ENCODE results near the gene GPR148. TPM values are rescaled to one million over a fixed set of nuclear protein-coding genes. Genes with fewer than 3 reads are reported as not detected.
A peak's percentile ranks its signal among the peaks of the same experiment; 100 is the strongest.
"Not testable (repeated sequence)": the region's sequence is repeated elsewhere in the genome, so short reads cannot be mapped to it uniquely, and the experiment has no call there.

GPR148 gene
- total RNA-seq, 2 donors from 2014 or later, result not detected

GRCh38 chr2:130724455-130724854 is 4.4 kb upstream of the GPR148 start:
- peaks cover 0 to 18% of the 10 kb centered on the region in 2 donors for H3K4me1 ChIP-seq
- H3K36me3 ChIP-seq, result no peaks in the 10 kb centered on the region
- TF ChIP-seq CTCF (IDR thresholded peaks at IDR 0.05), result no peak
- no peak overlapping the region for H3K4me3 ChIP-seq
- no peak for DNase-seq (ENCODE audit: low spot score)
- H3K9me3 ChIP-seq, result peaks cover 0 to 8% of the 10 kb centered on the region in 2 donors
- H3K27ac ChIP-seq, result no peak overlapping the region
- no peaks in the 10 kb centered on the region for H3K27me3 ChIP-seq

DNA sequence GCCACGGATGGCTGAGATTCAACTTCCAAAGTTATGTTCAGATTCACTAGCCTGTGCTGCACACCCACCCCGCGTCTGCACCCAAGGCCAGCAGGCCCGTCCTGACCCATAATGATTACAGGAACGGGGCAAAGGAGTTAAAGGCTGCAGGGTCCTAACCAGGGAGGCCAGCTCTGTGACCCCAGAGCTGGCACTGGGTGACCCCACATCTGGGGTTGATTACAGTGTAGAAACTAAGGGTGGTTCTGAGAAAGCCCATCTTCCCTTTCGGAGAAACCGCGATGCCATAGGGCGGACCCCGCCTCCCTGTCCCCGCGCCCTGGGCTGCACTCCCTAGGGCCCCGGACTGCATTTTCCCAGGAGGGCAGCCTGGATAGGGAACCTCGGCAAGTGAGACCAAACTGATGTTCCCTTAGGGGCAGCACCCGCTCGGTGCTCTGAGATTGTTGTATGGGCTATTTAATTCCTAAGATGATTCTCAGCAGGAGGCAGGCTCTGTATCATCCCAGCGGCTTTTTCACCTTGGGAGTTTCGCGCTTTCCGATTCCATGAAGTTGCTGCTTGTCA is 2.2 kb upstream of the GPR148 start:
- peak overlapping the region; percentile 72 to 79 for H3K27ac ChIP-seq
- no peak for TF ChIP-seq CTCF (IDR thresholded peaks at IDR 0.05)
- no peak for DNase-seq (ENCODE audit: low spot score)
- peak overlapping the region; percentile 39 to 60 for H3K4me3 ChIP-seq
- no peaks in the 10 kb centered on the region for H3K27me3 ChIP-seq
- peaks cover 0 to 8% of the 10 kb centered on the region in 2 donors for H3K9me3 ChIP-seq
- H3K4me1 ChIP-seq, result peaks cover 0 to 18% of the 10 kb centered on the region in 2 donors
- H3K36me3 ChIP-seq, result no peaks in the 10 kb centered on the region

DNA sequence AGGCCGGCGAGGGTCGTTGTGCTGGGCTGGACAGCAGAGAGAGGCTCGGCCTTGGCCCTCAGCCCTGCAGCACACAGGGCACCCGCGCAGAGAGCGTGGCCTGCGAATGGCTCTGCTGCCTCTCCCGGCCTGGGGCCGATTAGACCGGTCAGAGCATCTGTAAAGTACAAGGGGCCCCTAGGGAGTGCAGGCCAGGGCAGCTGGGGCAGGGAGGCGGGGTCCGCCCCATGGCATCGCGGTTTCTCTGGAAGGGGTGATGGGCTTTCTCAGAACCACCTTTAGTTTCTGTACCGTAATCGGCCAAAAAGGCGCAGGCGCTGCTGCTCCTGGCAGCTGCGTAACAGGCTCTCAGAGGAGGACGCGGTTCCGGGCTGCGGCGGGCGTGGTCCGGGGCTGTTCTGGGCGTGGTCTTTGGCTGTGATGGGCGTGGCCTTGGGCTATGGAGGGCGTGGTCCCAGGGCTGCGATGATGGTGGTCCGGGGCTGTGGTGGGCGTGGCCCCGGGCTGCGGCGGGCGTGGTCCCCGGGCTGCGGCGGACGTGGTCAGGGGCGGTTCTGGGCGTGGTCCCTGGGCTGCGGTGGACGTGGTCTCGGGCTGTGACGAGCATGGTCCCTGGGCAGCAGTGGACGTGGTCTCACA is 1.5 kb upstream of the GPR148 start:
- H3K4me1 ChIP-seq, result peaks cover 0 to 18% of the 10 kb centered on the region in 2 donors
- peak; percentile 76 for DNase-seq (ENCODE audit: low spot score)

GRCh38 chr2:130728007-130728454 is 839 bp upstream of the GPR148 start:
- DNase-seq (ENCODE audit: low spot score), result no peak
- H3K4me1 ChIP-seq, result peaks cover 0 to 18% of the 10 kb centered on the region in 2 donors
- no peaks in the 10 kb centered on the region for H3K27me3 ChIP-seq
- peak overlapping the region; percentile 39 to 60 for H3K4me3 ChIP-seq
- TF ChIP-seq CTCF (IDR thresholded peaks at IDR 0.05), result no peak
- H3K36me3 ChIP-seq, result no peaks in the 10 kb centered on the region
- H3K27ac ChIP-seq, result peak overlapping the region; percentile 72 to 79
- no peaks in the 10 kb centered on the region for H3K9me3 ChIP-seq

More for the DNA sequence above, 1.5 kb upstream of the GPR148 start:
- peaks cover 0 to 1% of the 10 kb centered on the region in 2 donors for H3K9me3 ChIP-seq
- no peak for TF ChIP-seq CTCF (IDR thresholded peaks at IDR 0.05)
- H3K27me3 ChIP-seq, result no peaks in the 10 kb centered on the region
- peak overlapping the region; percentile 39 to 60 for H3K4me3 ChIP-seq
- peak overlapping the region; percentile 72 to 79 for H3K27ac ChIP-seq
- H3K36me3 ChIP-seq, result no peaks in the 10 kb centered on the region

DNA sequence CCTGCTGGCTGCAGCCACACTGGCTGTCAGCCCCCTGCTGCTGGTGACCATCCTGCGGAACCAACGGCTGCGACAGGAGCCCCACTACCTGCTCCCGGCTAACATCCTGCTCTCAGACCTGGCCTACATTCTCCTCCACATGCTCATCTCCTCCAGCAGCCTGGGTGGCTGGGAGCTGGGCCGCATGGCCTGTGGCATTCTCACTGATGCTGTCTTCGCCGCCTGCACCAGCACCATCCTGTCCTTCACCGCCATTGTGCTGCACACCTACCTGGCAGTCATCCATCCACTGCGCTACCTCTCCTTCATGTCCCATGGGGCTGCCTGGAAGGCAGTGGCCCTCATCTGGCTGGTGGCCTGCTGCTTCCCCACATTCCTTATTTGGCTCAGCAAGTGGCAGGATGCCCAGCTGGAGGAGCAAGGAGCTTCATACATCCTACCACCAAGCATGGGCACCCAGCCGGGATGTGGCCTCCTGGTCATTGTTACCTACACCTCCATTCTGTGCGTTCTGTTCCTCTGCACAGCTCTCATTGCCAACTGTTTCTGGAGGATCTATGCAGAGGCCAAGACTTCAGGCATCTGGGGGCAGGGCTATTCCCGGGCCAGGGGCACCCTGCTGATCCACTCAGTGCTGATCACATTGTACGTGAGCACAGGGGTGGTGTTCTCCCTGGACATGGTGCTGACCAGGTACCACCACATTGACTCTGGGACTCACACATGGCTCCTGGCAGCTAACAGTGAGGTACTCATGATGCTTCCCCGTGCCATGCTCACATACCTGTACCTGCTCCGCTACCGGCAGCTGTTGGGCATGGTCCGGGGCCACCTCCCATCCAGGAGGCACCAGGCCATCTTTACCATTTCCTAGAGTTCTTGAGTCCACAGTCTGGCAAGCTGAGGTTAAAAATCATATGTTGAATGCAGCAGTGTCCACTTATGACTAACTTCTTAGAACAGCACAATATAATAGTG is 741 bp downstream of the GPR148 start:
- H3K36me3 ChIP-seq, result no peaks in the 10 kb centered on the region
- no peak for TF ChIP-seq CTCF (IDR thresholded peaks at IDR 0.05)
- H3K27me3 ChIP-seq, result no peaks in the 10 kb centered on the region
- H3K4me1 ChIP-seq, result peaks cover 0 to 18% of the 10 kb centered on the region in 2 donors
- DNase-seq (ENCODE audit: low spot score), result no peak
- no peaks in the 10 kb centered on the region for H3K9me3 ChIP-seq
- no peak overlapping the region for H3K4me3 ChIP-seq
- H3K27ac ChIP-seq, result no peak overlapping the region

DNA sequence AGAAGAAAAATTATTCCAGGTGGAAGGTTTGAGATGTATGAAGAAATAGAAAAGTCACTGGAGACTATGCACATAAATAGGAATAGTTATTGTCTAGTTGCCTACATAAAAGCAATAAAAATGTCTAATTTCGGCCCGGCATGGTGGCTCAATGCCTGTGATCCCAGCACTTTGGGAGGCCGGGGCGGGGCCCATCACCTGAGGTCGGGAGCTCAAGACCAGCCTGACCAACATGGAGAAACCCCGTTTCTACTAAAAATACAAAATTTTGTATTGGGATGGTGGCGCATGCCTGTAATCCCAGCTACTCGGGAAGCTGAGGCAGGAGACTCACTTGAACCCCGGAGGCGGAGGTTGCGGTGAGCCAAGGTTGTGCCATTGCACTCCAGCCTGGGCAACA is 3.4 kb downstream of the GPR148 start:
- H3K4me3 ChIP-seq; DNase-seq (ENCODE audit: low spot score); H3K4me1 ChIP-seq; H3K27ac ChIP-seq; H3K27me3 ChIP-seq; H3K36me3 ChIP-seq; H3K9me3 ChIP-seq: not testable (repeated sequence)

Measured in right atrium auricular region (tissue), 2 donors.